Right hindlimb (tissue), 1 donor: ENCODE data around the gene ZNF791.
A peak's percentile ranks its signal among the peaks of the same experiment; 100 is the strongest.
"Not testable (repeated sequence)": the region's sequence is repeated elsewhere in the genome, so short reads cannot be mapped to it uniquely, and the experiment has no call there.

Source experiments
- DNase-seq: peaks from one replicate; pipeline ENCODE4 v3.0.0-alpha.2; 2018

Gene ZNF791

GRCh38 chr19:12668346-12668745 is 57.6 kb downstream of the ZNF791 start:
- DNase-seq, result no peak

GRCh38 chr19:12668932-12669269 is 58.2 kb downstream of the ZNF791 start:
- peak; percentile 76 for DNase-seq

GRCh38 chr19:12669270-12670158 is 58.8 kb downstream of the ZNF791 start:
- DNase-seq, result peak; percentile 86

GRCh38 chr19:12670159-12670928 is 59.6 kb downstream of the ZNF791 start:
- no peak for DNase-seq

GRCh38 chr19:12672744-12673143 is 62.0 kb downstream of the ZNF791 start:
- DNase-seq, result no peak

- DNase-seq, result no peak
These were observed 64.7 kb downstream of the ZNF791 start for GRCh38 chr19:12675399-12675798.

- DNase-seq, result no peak
These were observed 65.2 kb downstream of the ZNF791 start for GRCh38 chr19:12675940-12676339.

GRCh38 chr19:12676384-12676792 is 65.7 kb downstream of the ZNF791 start:
- DNase-seq, result peak; percentile 82

GRCh38 chr19:12676928-12677327 is 66.2 kb downstream of the ZNF791 start:
- no peak for DNase-seq

- DNase-seq, result not testable (repeated sequence)
These were observed 67.3 kb downstream of the ZNF791 start for GRCh38 chr19:12678039-12678438.

GRCh38 chr19:12680034-12680433 is 69.3 kb downstream of the ZNF791 start:
- no peak for DNase-seq

GRCh38 chr19:12681074-12681987 is 70.6 kb downstream of the ZNF791 start, which contains the start of gene DHPS:
DHPS (minus strand) TSS chr19:12681880; CDS start chr19:12681766, 114 bp downstream.
- DNase-seq, result peak; percentile 95
